NT2/D1 (cell line): ENCODE results near the gene ZNF593.

ENCODE experiments used
- SUZ12 ChIP-seq: IDR thresholded peaks from 2 replicates; pipeline ENCODE4 v1.6.1; 2011; ENCODE audit not compliant: insufficient read length, insufficient read depth; ENCODE audit errors: extremely low read depth
- YY1 ChIP-seq: IDR thresholded peaks from 2 replicates; pipeline ENCODE4 v1.6.1; 2011; ENCODE audit not compliant: insufficient read length, insufficient read depth

- TF ChIP-seq SUZ12 (no peak), YY1 (no peak)
Observed at GRCh38 chr1:26158271-26158907, 11.3 kb upstream of the ZNF593 start.
